OCI-LY1 (cell line): ENCODE results near the gene CRYBG1.

Source experiments
- H2AFZ ChIP-seq: fragments of 200-600 bp; sonication (generic), shearing (Covaris generic); 2 replicates; pipeline ENCODE4 v1.6.0; 2014; ENCODE audit warnings: antibody characterized with exemption, mild to moderate bottlenecking, low read length
- H3F3A ChIP-seq: fragments of 200-600 bp; sonication (generic), shearing (Covaris generic); 2 replicates; pipeline ENCODE4 v1.6.0; 2014; ENCODE audit warnings: mild to moderate bottlenecking, antibody characterized with exemption, low read length, moderate library complexity; ENCODE audit not compliant: insufficient read depth
- H3K27ac ChIP-seq: fragments of 200-600 bp; sonication (generic); 2 replicates; pipeline ENCODE4 v1.5.1; 2014; ENCODE audit warnings: low read length, mixed run types, mild to moderate bottlenecking, low read depth; ENCODE audit not compliant: poor library complexity, severe bottlenecking
- H3K27me3 ChIP-seq: fragments of 200-600 bp; sonication (generic); 2 replicates; pipeline ENCODE4 v1.6.0; 2014; ENCODE audit warnings: antibody characterized with exemption, mild to moderate bottlenecking, low read length, moderate library complexity; ENCODE audit not compliant: insufficient read depth
- H3K36me3 ChIP-seq: fragments of 200-600 bp; sonication (generic); 2 replicates; pipeline ENCODE4 v1.6.1; 2014; ENCODE audit warnings: mild to moderate bottlenecking, antibody characterized with exemption, low read length, moderate library complexity, mixed read lengths; ENCODE audit not compliant: insufficient read depth
- H3K4me1 ChIP-seq: fragments of 200-600 bp; sonication (generic); 2 replicates; pipeline ENCODE4 v1.5.1; 2014; ENCODE audit warnings: mild to moderate bottlenecking, low read length, moderate library complexity; ENCODE audit not compliant: insufficient read depth, severe bottlenecking
- H3K4me2 ChIP-seq: fragments of 200-600 bp; sonication (generic), shearing (Covaris generic); 2 replicates; pipeline ENCODE4 v1.6.1; 2014; ENCODE audit warnings: low read length
- H3K4me3 ChIP-seq: fragments of 200-600 bp; sonication (generic); 2 replicates; pipeline ENCODE4 v1.5.1; 2014; ENCODE audit warnings: low read length, low read depth, mild to moderate bottlenecking, mixed read lengths; ENCODE audit not compliant: poor library complexity, severe bottlenecking
- H3K79me2 ChIP-seq: fragments of 200-600 bp; shearing (Covaris generic); 2 replicates; pipeline ENCODE4 v1.6.1; 2016; ENCODE audit warnings: mixed run types, low read length, mixed read lengths; ENCODE audit not compliant: insufficient read depth
- H3K9ac ChIP-seq: fragments of 200-600 bp; sonication (generic), shearing (Covaris generic); 2 replicates; pipeline ENCODE4 v1.6.1; 2014; ENCODE audit warnings: mild to moderate bottlenecking, low read length, mixed read lengths
- H3K9me2 ChIP-seq: fragments of 200-600 bp; sonication (generic), shearing (Covaris generic); 2 replicates; pipeline ENCODE4 v1.6.1; 2014; ENCODE audit warnings: low read depth, mild to moderate bottlenecking, low read length, mixed read lengths
- H3K9me3 ChIP-seq: fragments of 200-600 bp; shearing (Covaris generic); 2 replicates; pipeline ENCODE4 v1.6.1; 2014; ENCODE audit warnings: low read length, mixed read lengths
- H4K20me1 ChIP-seq: fragments of 200-600 bp; sonication (generic), shearing (Covaris generic); 2 replicates; pipeline ENCODE4 v1.6.0; 2016; ENCODE audit warnings: mild to moderate bottlenecking, low read length; ENCODE audit not compliant: insufficient read depth
- EZH2 ChIP-seq: fragments of 200-600 bp; sonication (generic), shearing (Covaris generic); IDR thresholded peaks from 2 replicates; pipeline ENCODE4 v1.8.0; 2017; ENCODE audit warnings: borderline replicate concordance, mixed run types, mild to moderate bottlenecking, antibody characterized with exemption, low read length, moderate library complexity, mixed read lengths
- TF ChIP-seq, protein P1 (sequence below): fragments of 200-600 bp; sonication (generic), shearing (Covaris generic); IDR thresholded peaks from 2 replicates; pipeline ENCODE4 v1.5.1; 2017; ENCODE audit warnings: mild to moderate bottlenecking, antibody characterized with exemption, low read length, moderate library complexity, mixed read lengths

CRYBG1 gene

GRCh38 chr6:106561686-106562405 is 201.3 kb downstream of the CRYBG1 start:
- no peak overlapping the region for H3K4me3 ChIP-seq
- no peaks in the 10 kb centered on the region for H3K79me2 ChIP-seq
- no peaks in the 10 kb centered on the region for H3K9me3 ChIP-seq
- no peaks in the 10 kb centered on the region for H4K20me1 ChIP-seq
- no peak for TF ChIP-seq EZH2
- TF ChIP-seq, protein P1, sequence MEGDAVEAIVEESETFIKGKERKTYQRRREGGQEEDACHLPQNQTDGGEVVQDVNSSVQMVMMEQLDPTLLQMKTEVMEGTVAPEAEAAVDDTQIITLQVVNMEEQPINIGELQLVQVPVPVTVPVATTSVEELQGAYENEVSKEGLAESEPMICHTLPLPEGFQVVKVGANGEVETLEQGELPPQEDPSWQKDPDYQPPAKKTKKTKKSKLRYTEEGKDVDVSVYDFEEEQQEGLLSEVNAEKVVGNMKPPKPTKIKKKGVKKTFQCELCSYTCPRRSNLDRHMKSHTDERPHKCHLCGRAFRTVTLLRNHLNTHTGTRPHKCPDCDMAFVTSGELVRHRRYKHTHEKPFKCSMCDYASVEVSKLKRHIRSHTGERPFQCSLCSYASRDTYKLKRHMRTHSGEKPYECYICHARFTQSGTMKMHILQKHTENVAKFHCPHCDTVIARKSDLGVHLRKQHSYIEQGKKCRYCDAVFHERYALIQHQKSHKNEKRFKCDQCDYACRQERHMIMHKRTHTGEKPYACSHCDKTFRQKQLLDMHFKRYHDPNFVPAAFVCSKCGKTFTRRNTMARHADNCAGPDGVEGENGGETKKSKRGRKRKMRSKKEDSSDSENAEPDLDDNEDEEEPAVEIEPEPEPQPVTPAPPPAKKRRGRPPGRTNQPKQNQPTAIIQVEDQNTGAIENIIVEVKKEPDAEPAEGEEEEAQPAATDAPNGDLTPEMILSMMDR, result no peak
- H3K9ac ChIP-seq, result no peak overlapping the region
- H2AFZ ChIP-seq, result no peak overlapping the region
- no peaks in the 10 kb centered on the region for H3K27me3 ChIP-seq
- H3K9me2 ChIP-seq, result no peaks in the 10 kb centered on the region
- no peak overlapping the region for H3K27ac ChIP-seq
- no peak overlapping the region for H3K4me2 ChIP-seq
- peaks cover 65% of the 10 kb centered on the region for H3K36me3 ChIP-seq
- H3K4me1 ChIP-seq, result peaks cover 8% of the 10 kb centered on the region
- no peaks in the 10 kb centered on the region for H3F3A ChIP-seq

DNA sequence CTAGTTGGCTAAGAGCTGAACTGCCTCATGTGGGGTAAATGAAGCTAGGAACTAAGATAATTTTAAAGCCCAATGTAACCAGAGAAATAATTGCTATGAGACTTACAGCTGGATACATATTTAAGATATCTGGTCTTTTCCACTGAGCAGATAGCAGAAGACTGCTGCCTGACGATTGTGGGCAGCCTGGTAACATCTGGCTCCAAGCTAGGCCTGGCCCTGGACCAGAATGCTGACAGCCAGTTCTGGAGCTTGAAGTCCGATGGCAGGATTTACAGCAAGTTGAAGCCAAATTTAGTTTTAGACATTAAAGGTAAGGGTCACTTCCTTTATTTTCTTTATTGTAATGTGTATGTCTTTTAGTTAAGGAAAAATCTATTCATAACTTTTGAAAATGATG is 203.1 kb downstream of the CRYBG1 start:
- peaks cover 76% of the 10 kb centered on the region for H3K36me3 ChIP-seq
- no peak overlapping the region for H3K4me2 ChIP-seq
- no peaks in the 10 kb centered on the region for H3K9me3 ChIP-seq

DNA sequence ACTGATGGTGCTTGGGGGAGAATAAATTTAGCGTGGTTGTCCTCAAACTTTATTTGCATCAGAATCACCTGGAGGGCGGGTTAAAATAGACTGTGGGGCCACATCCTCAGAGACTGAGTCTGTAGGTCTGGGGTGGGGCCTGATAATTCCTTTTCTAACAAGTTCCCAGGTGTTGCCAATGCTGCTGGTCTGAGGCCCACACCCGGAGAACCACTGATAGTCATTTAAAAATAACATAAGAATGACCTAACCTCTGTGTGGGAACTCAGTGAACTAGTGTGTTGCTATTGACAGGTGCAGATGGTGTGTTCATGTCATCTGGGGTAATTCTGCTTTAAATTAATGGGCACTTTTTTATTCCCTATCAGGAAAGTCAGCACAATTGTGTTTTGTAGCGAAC is 204.0 kb downstream of the CRYBG1 start:
- Histone ChIP-seq H2AFZ (no peak overlapping the region), H3K4me3 (no peak overlapping the region), H3K79me2 (no peaks in the 10 kb centered on the region), H3K9ac (no peak overlapping the region), H3K9me2 (no peaks in the 10 kb centered on the region), H3K36me3 (peaks cover 74% of the 10 kb centered on the region), H3K27ac (no peak overlapping the region), H3K27me3 (no peaks in the 10 kb centered on the region), H3K4me2 (no peak overlapping the region), H4K20me1 (no peaks in the 10 kb centered on the region), H3F3A (no peaks in the 10 kb centered on the region), H3K9me3 (no peaks in the 10 kb centered on the region), H3K4me1 (peaks cover 8% of the 10 kb centered on the region)
- TF ChIP-seq EZH2, result no peak
- TF ChIP-seq, protein P1, result no peak

More for the DNA sequence above, 203.1 kb downstream of the CRYBG1 start:
- no peaks in the 10 kb centered on the region for H4K20me1 ChIP-seq
- no peaks in the 10 kb centered on the region for H3F3A ChIP-seq
- H3K4me3 ChIP-seq, result no peak overlapping the region
- no peaks in the 10 kb centered on the region for H3K9me2 ChIP-seq
- peaks cover 8% of the 10 kb centered on the region for H3K4me1 ChIP-seq
- no peak overlapping the region for H3K9ac ChIP-seq
- H2AFZ ChIP-seq, result no peak overlapping the region
- H3K79me2 ChIP-seq, result no peaks in the 10 kb centered on the region
- H3K27ac ChIP-seq, result no peak overlapping the region
- no peaks in the 10 kb centered on the region for H3K27me3 ChIP-seq
- TF ChIP-seq, protein P1, result no peak
